Progenitor cell of endocrine pancreas (in vitro differentiated cells): Measurements from ENCODE around the gene CHRM1. TPM values are rescaled to one million over a fixed set of nuclear protein-coding genes. Genes with fewer than 3 reads are reported as not detected.
"Not testable (repeated sequence)": the region's sequence is repeated elsewhere in the genome, so short reads cannot be mapped to it uniquely, and the experiment has no call there.

Experiments used
- DNase-seq: peaks from one replicate; pipeline ENCODE4 v3.0.0; 2021; ENCODE audit warnings: low spot score; ENCODE audit not compliant: unreplicated experiment
- H3K27ac Mint-ChIP-seq: 2 replicates; pipeline ENCODE4 v1.8.0; 2021; ENCODE audit warnings: mild to moderate bottlenecking, moderate library complexity, mixed read lengths
- H3K27me3 Mint-ChIP-seq: 2 replicates; pipeline ENCODE4 v1.8.0; 2021; ENCODE audit warnings: mixed read lengths
- H3K36me3 Mint-ChIP-seq: 2 replicates; pipeline ENCODE4 v1.8.0; 2022; ENCODE audit warnings: mixed read lengths; ENCODE audit not compliant: insufficient read depth
- H3K4me1 Mint-ChIP-seq: 2 replicates; pipeline ENCODE4 v1.8.0; 2021; ENCODE audit warnings: low read depth, mixed read lengths
- H3K4me3 Mint-ChIP-seq: 2 replicates; pipeline ENCODE4 v1.8.0; 2021; ENCODE audit warnings: low read depth, mild to moderate bottlenecking, moderate library complexity, mixed read lengths
- H3K9me3 Mint-ChIP-seq: 2 replicates; pipeline ENCODE4 v1.8.0; 2021; ENCODE audit warnings: low read depth, mixed read lengths
- total RNA-seq: library from RNA; stranded (reverse); gene quantifications from 2 replicates; pipeline ENCODE4 v1.2.1, GENCODE V29; 2021
- TF ChIP-seq, protein P1 (sequence below): fragments of 200-600 bp; sonication (generic); IDR thresholded peaks from one replicate; pipeline ENCODE4 v1.5.0; 2021; ENCODE audit warnings: antibody characterized with exemption, mild to moderate bottlenecking; ENCODE audit not compliant: unreplicated experiment

Gene CHRM1
- total RNA-seq, 1 donor from 2014 or later = 0.67 TPM

- Mint-ChIP-seq H3K4me1 (peaks cover 9% of the 10 kb centered on the region), H3K9me3 (no peaks in the 10 kb centered on the region), H3K4me3 (no peak overlapping the region), H3K27me3 (no peaks in the 10 kb centered on the region), H3K27ac (no peak overlapping the region), H3K36me3 (no peaks in the 10 kb centered on the region)
- TF ChIP-seq, protein P1, sequence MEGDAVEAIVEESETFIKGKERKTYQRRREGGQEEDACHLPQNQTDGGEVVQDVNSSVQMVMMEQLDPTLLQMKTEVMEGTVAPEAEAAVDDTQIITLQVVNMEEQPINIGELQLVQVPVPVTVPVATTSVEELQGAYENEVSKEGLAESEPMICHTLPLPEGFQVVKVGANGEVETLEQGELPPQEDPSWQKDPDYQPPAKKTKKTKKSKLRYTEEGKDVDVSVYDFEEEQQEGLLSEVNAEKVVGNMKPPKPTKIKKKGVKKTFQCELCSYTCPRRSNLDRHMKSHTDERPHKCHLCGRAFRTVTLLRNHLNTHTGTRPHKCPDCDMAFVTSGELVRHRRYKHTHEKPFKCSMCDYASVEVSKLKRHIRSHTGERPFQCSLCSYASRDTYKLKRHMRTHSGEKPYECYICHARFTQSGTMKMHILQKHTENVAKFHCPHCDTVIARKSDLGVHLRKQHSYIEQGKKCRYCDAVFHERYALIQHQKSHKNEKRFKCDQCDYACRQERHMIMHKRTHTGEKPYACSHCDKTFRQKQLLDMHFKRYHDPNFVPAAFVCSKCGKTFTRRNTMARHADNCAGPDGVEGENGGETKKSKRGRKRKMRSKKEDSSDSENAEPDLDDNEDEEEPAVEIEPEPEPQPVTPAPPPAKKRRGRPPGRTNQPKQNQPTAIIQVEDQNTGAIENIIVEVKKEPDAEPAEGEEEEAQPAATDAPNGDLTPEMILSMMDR = no peak
- DNase-seq = no peak
Observed at GRCh38 chr11:62958547-62959421, 37.6 kb upstream of the CHRM1 start.

DNA sequence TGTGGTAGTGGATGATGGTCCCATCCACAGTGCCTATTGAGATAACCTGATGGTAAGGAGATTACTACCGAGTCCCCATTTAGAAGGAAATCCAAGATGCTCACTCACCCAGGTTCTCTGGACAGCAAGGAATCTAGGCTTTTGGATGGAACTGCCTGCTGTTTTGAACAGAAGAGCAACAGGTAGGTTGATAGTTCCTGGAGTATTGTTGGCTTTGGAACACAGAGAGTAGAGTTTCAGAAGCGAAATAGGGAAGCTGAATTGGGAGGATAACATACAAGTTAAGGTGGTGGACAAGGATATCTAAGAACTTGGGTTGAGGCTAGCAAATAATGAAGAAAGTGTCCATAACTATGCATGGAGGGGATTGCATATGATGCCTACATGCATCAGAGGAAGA is 36.0 kb upstream of the CHRM1 start:
- Mint-ChIP-seq H3K4me3 (no peak overlapping the region), H3K27ac (no peak overlapping the region), H3K9me3 (no peaks in the 10 kb centered on the region), H3K36me3 (no peaks in the 10 kb centered on the region), H3K4me1 (peaks cover 7% of the 10 kb centered on the region), H3K27me3 (no peaks in the 10 kb centered on the region)
- TF ChIP-seq, protein P1 = no peak
- DNase-seq = no peak

DNA sequence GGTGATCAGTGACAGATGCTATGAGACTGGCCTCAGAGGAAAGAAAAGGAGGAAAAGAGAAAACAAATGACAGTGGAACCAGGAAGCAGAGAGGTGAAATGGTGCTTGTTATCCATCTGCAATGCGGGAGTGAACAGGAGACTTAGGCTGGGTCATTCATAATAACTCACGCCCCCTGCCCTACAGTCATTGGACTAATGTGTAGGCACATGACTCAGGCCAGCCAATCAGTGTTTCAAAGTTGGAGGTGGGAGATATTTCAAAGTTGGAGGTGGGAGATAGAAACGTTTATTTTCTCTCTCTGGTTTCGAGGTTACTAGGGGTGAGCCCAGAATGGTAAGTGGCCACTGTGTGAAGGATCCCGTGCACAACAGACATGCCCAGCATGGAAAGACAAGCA is 33.3 kb upstream of the CHRM1 start:
- Mint-ChIP-seq H3K4me1 (peaks cover 7% of the 10 kb centered on the region), H3K36me3 (no peaks in the 10 kb centered on the region), H3K4me3 (no peak overlapping the region), H3K27ac (no peak overlapping the region), H3K9me3 (no peaks in the 10 kb centered on the region), H3K27me3 (no peaks in the 10 kb centered on the region)
- TF ChIP-seq, protein P1 = no peak
- DNase-seq = no peak

DNA sequence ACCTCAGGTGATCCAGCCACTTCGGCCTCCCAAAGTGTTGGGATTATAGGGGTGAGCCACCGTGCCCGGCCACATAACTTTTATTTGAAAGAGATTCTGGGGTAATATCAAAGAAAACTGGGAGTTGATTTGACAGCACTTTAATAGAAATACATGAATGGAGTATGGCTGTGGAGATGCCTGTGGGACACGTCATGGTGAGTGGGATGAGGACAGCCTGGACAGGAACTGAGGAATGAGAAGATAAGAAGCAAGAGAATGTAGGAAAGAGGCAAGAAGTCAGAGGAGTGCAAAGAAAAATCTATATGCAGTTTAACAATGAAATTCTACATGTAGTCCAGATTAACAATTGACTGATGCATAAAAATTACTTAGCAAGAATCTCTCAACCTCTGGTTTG is 32.6 kb upstream of the CHRM1 start:
- no peaks in the 10 kb centered on the region for H3K9me3 Mint-ChIP-seq

DNA sequence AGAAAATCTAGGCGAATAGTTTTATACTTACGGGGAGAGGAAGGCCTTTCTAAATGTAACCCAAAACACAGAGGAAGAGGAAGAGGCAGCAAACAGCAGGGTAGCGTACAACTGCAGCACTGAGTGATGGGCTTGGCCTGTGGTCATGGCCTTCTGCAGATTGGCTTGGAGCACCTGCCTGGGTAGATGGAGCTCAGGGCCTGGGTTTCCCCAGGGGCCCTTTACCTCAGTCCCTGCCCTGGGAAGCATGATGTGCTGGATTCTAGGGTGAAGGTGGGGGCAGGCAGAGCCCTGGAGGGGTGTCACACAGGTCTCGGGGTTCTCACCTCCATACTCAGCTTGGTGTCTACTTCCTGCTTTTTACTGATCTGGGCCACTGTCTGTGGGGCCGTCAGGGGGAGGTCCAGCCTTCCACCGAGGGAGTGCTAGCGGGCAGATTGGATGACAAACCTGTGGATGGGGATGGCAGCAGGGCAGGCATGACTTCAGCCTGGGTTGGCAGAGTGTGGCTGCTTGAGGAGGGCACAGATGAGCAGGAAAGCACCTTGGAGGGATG is 27.7 kb upstream of the CHRM1 start:
- Mint-ChIP-seq H3K36me3 (no peaks in the 10 kb centered on the region), H3K4me1 (no peaks in the 10 kb centered on the region)

More for the DNA sequence above, 32.6 kb upstream of the CHRM1 start:
- no peaks in the 10 kb centered on the region for H3K27me3 Mint-ChIP-seq
- DNase-seq = no peak
- TF ChIP-seq, protein P1 = no peak
- no peak overlapping the region for H3K4me3 Mint-ChIP-seq
- no peak overlapping the region for H3K27ac Mint-ChIP-seq
- peaks cover 3% of the 10 kb centered on the region for H3K4me1 Mint-ChIP-seq
- no peaks in the 10 kb centered on the region for H3K36me3 Mint-ChIP-seq

DNA sequence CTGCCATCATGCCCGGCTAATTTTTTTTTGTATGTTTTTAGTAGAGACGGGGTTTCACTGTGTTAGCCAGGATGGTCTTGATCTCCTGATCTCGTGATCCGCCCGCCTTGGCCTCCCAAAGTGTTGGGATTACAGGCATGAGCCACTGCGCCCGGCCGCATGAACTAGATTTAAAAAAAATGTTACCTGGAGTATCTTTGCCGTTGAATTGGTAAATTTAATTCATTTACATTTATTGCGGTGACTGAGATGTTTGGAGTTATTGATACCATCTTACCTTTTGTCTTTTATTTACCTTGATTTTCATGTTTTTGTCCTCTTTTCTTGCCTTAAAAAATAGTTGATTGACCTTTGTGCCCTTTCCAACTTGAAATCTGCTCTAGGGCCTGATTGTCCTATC is 24.4 kb upstream of the CHRM1 start:
- DNase-seq, H3K4me1 Mint-ChIP-seq, H3K9me3 Mint-ChIP-seq: not testable (repeated sequence)

More for the DNA sequence above, 27.7 kb upstream of the CHRM1 start:
- Mint-ChIP-seq H3K4me3 (no peak overlapping the region), H3K27ac (no peak overlapping the region), H3K9me3 (no peaks in the 10 kb centered on the region), H3K27me3 (no peaks in the 10 kb centered on the region)
- no peak for DNase-seq
- TF ChIP-seq, protein P1 = no peak

DNA sequence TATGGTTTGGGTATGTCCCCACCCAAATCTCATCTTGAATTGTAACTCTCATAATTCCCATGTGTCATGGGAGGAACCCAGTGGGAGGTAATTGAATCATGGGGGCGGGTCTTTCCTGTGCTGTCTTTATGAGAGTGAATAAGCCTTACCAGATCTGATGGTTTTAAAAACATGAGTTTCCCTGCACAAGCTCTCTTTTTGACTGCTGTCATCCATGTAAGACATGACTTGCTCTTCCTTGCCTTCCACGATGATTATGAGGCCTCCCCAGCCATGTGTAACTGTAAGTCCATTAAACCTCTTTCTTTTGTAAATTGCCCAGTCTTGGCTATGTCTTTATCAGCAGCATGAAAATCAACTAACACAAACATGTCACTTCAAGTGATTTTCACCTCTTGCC is 16.4 kb upstream of the CHRM1 start:
- H3K4me1 Mint-ChIP-seq, H3K36me3 Mint-ChIP-seq, H3K27me3 Mint-ChIP-seq, H3K27ac Mint-ChIP-seq, H3K4me3 Mint-ChIP-seq, DNase-seq, H3K9me3 Mint-ChIP-seq: not testable (repeated sequence)

More for the DNA sequence above, 24.4 kb upstream of the CHRM1 start:
- not testable (repeated sequence) for H3K27me3 Mint-ChIP-seq, H3K36me3 Mint-ChIP-seq, H3K4me3 Mint-ChIP-seq, H3K27ac Mint-ChIP-seq
